ENCODE measurements around the gene PLXNA4. TPM values are rescaled to one million over a fixed set of nuclear protein-coding genes. Genes with fewer than 3 reads are reported as not detected.

The PLXNA4 gene
- total RNA-seq, 2 donors from 2014 or later: 24.0 to 42.7 TPM

DNA sequence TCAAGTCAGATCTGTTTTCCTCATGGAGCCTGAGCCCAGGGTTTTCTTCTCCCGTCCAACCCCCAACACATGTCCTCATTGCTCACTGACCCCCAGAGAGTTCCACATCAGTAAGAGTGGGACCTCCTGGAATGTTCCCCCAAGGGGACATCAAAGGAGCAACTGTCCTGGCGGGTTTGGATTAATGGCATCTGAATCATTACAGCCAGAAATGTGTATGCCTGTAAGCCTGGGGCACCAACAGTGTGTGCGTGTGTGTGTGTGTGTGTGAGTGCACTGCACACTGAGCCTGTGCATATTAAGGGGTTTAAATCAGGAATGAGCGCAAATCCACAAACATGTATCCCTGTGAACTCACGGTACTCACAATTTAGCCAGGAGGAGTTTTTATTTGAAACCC, 222.3 kb downstream of the PLXNA4 start:
- H3K9me3 Mint-ChIP-seq: no peaks in the 10 kb centered on the region
- no peak for DNase-seq
- Histone ChIP-seq H3K36me3 (ENCODE audit: control insufficient read depth, insufficient read depth, low read length) (no peaks in the 10 kb centered on the region), H3K4me1 (ENCODE audit: control insufficient read depth, insufficient read depth, low read length) (no peaks in the 10 kb centered on the region), H3K4me3 (ENCODE audit: low read length) (no peak overlapping the region), H3K9ac (ENCODE audit: extremely low read depth, low read length, poor library complexity, severe bottlenecking) (no peak overlapping the region), H3K27me3 (ENCODE audit: control insufficient read depth, insufficient read depth, low read length, poor library complexity, severe bottlenecking) (peaks cover 5% of the 10 kb centered on the region), H3K9me3 (ENCODE audit: control insufficient read depth, low read length) (peaks cover 4% of the 10 kb centered on the region), H3K27ac (ENCODE audit: low read depth, low read length) (no peak overlapping the region)
- WGBS, 2 experiments (ENCODE audit: insufficient coverage in 1 of 2, insufficient read length in 1 of 2): 91 to 94% methylated on average over 2 to 5 of the region's 5 CpGs
- no peak overlapping the region for H3K4me3 Mint-ChIP-seq
- TF ChIP-seq CTCF (conservative IDR thresholded peaks at IDR 0.05): no peak
- no peaks in the 10 kb centered on the region for H3K36me3 Mint-ChIP-seq (ENCODE audit: low read depth)
- H3K27me3 Mint-ChIP-seq (ENCODE audit: insufficient read depth): peaks cover 3% of the 10 kb centered on the region
- H3K27ac Mint-ChIP-seq: no peak overlapping the region
- H3K4me1 Mint-ChIP-seq: no peaks in the 10 kb centered on the region

DNA sequence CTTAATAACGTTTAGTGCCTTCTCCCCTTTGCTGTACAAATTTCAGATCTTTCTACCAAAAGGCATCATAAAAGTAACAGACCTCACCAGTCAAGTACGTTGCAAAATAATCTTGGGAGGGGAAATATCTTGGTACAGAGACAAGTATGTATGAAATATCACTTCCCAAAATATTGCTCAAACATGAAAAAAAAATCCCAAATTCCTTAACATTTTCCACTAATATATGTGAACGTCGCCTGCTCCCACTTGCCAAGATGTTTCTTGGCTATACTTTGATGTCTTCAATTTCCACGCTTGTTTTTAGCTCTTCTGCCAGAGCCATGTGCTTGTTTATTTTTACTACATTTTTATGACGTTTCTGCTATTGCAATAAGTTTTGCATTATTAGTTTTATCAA, 223.5 kb downstream of the PLXNA4 start:
- Mint-ChIP-seq H3K4me1 (peaks cover 4% of the 10 kb centered on the region), H3K27me3 (ENCODE audit: insufficient read depth) (peaks cover 3% of the 10 kb centered on the region)

GRCh38 chr7:132351954-132352499, 224.2 kb downstream of the PLXNA4 start:
- Mint-ChIP-seq H3K9me3 (no peaks in the 10 kb centered on the region), H3K4me3 (no peak overlapping the region), H3K36me3 (ENCODE audit: low read depth) (no peaks in the 10 kb centered on the region), H3K4me1 (peaks cover 11% of the 10 kb centered on the region), H3K27ac (no peak overlapping the region), H3K27me3 (ENCODE audit: insufficient read depth) (peaks cover 3% of the 10 kb centered on the region)
- Histone ChIP-seq H3K36me3 (ENCODE audit: control insufficient read depth, insufficient read depth, low read length) (no peaks in the 10 kb centered on the region), H3K27ac (ENCODE audit: low read depth, low read length) (no peak overlapping the region), H3K9ac (ENCODE audit: extremely low read depth, low read length, poor library complexity, severe bottlenecking) (no peak overlapping the region), H3K27me3 (ENCODE audit: control insufficient read depth, insufficient read depth, low read length, poor library complexity, severe bottlenecking) (peaks cover 5% of the 10 kb centered on the region), H3K4me3 (ENCODE audit: low read length) (no peak overlapping the region), H3K9me3 (ENCODE audit: control insufficient read depth, low read length) (peaks cover 4% of the 10 kb centered on the region), H3K4me1 (ENCODE audit: control insufficient read depth, insufficient read depth, low read length) (peaks cover 5% of the 10 kb centered on the region)
- DNase-seq: no peak
- 87 to 100% methylated on average over 1 to 12 of the region's 12 CpGs for WGBS, 2 experiments (ENCODE audit: insufficient coverage in 1 of 2, insufficient read length in 1 of 2)
- TF ChIP-seq CTCF (conservative IDR thresholded peaks at IDR 0.05): no peak

More for the DNA sequence above, 223.5 kb downstream of the PLXNA4 start:
- H3K4me3 Mint-ChIP-seq: no peak overlapping the region
- H3K27ac Mint-ChIP-seq: no peak overlapping the region
- Histone ChIP-seq H3K9me3 (ENCODE audit: control insufficient read depth, low read length) (peaks cover 4% of the 10 kb centered on the region), H3K27ac (ENCODE audit: low read depth, low read length) (no peak overlapping the region), H3K9ac (ENCODE audit: extremely low read depth, low read length, poor library complexity, severe bottlenecking) (no peak overlapping the region), H3K27me3 (ENCODE audit: control insufficient read depth, insufficient read depth, low read length, poor library complexity, severe bottlenecking) (peaks cover 5% of the 10 kb centered on the region), H3K36me3 (ENCODE audit: control insufficient read depth, insufficient read depth, low read length) (no peaks in the 10 kb centered on the region), H3K4me3 (ENCODE audit: low read length) (no peak overlapping the region), H3K4me1 (ENCODE audit: control insufficient read depth, insufficient read depth, low read length) (peaks cover under 1% of the 10 kb centered on the region)
- DNase-seq: no peak
- H3K9me3 Mint-ChIP-seq: no peaks in the 10 kb centered on the region
- WGBS, 2 experiments (ENCODE audit: insufficient coverage in 1 of 2, insufficient read length in 1 of 2): 89 to 91% methylated on average over 4 to 5 of the region's 6 CpGs
- H3K36me3 Mint-ChIP-seq (ENCODE audit: low read depth): no peaks in the 10 kb centered on the region
- no peak for TF ChIP-seq CTCF (conservative IDR thresholded peaks at IDR 0.05)

Data from endodermal cell (in vitro differentiated cells).